Measurements from ENCODE around the gene ITGB6.

Gene ITGB6

GRCh38 chr2:160097326-160097725 is 102.7 kb downstream of the ITGB6 start:
- in situ Hi-C loops (cut with MboI; ENCODE audit: low sequenced_read_pairs) = no loop called here

- in situ Hi-C loops (cut with MboI; ENCODE audit: low sequenced_read_pairs) = no loop called here
These were observed 103.7 kb downstream of the ITGB6 start for GRCh38 chr2:160096409-160096808.

GRCh38 chr2:160092445-160092844 is 107.6 kb downstream of the ITGB6 start:
- in situ Hi-C loops (cut with MboI; ENCODE audit: low sequenced_read_pairs) = no loop called here

- in situ Hi-C loops (cut with MboI; ENCODE audit: low sequenced_read_pairs) = no loop called here
These were observed 108.7 kb downstream of the ITGB6 start for GRCh38 chr2:160091381-160091780.

- in situ Hi-C loops (cut with MboI; ENCODE audit: low sequenced_read_pairs) = no loop called here
These were observed 112.0 kb downstream of the ITGB6 start for GRCh38 chr2:160087854-160088745.

- in situ Hi-C loops (cut with MboI; ENCODE audit: low sequenced_read_pairs) = no loop called here
These were observed 114.4 kb downstream of the ITGB6 start for GRCh38 chr2:160085662-160086061.

- in situ Hi-C loops (cut with MboI; ENCODE audit: low sequenced_read_pairs) = no loop called here
These were observed 121.9 kb downstream of the ITGB6 start for GRCh38 chr2:160077912-160078810.

GRCh38 chr2:160076914-160077313 is 123.2 kb downstream of the ITGB6 start:
- in situ Hi-C loops (cut with MboI; ENCODE audit: low sequenced_read_pairs) = no loop called here

- in situ Hi-C loops (cut with MboI; ENCODE audit: low sequenced_read_pairs) = no loop called here
These were observed 123.8 kb downstream of the ITGB6 start for GRCh38 chr2:160076241-160076640.

- in situ Hi-C loops (cut with MboI; ENCODE audit: low sequenced_read_pairs) = no loop called here
These were observed 124.9 kb downstream of the ITGB6 start for GRCh38 chr2:160075171-160075570.

- in situ Hi-C loops (cut with MboI; ENCODE audit: low sequenced_read_pairs) = no loop called here
These were observed 126.7 kb downstream of the ITGB6 start for GRCh38 chr2:160073284-160073888.

- in situ Hi-C loops (cut with MboI; ENCODE audit: low sequenced_read_pairs) = no loop called here
These were observed 131.2 kb downstream of the ITGB6 start for GRCh38 chr2:160068906-160069305.

- in situ Hi-C loops (cut with MboI; ENCODE audit: low sequenced_read_pairs) = no loop called here
These were observed 135.2 kb downstream of the ITGB6 start for GRCh38 chr2:160064916-160065315.

- in situ Hi-C loops (cut with MboI; ENCODE audit: low sequenced_read_pairs) = no loop called here
These were observed 136.0 kb downstream of the ITGB6 start for GRCh38 chr2:160063879-160064612.

- in situ Hi-C loops (cut with MboI; ENCODE audit: low sequenced_read_pairs) = no loop called here
These were observed 136.8 kb downstream of the ITGB6 start for GRCh38 chr2:160063271-160063670.

- in situ Hi-C loops (cut with MboI; ENCODE audit: low sequenced_read_pairs) = no loop called here
These were observed 137.6 kb downstream of the ITGB6 start, which contains the start of gene PLA2R1 for GRCh38 chr2:160062292-160063005. Gene PLA2R1 (minus strand): TSS chr2:160062615. CDS start chr2:160062403, 212 bp downstream.

GRCh38 chr2:160061944-160062291 is 138.2 kb downstream of the ITGB6 start:
- in situ Hi-C loops (cut with MboI; ENCODE audit: low sequenced_read_pairs) = no loop called here

- in situ Hi-C loops (cut with MboI; ENCODE audit: low sequenced_read_pairs) = no loop called here
These were observed 138.5 kb downstream of the ITGB6 start for GRCh38 chr2:160061533-160061932.

- in situ Hi-C loops (cut with MboI; ENCODE audit: low sequenced_read_pairs) = no loop called here
These were observed 139.8 kb downstream of the ITGB6 start for GRCh38 chr2:160060297-160060696.

GRCh38 chr2:160057356-160057755 is 142.7 kb downstream of the ITGB6 start:
- in situ Hi-C loops (cut with MboI; ENCODE audit: low sequenced_read_pairs) = no loop called here
